ENCODE measurements around the gene C1R. TPM values are rescaled to one million over a fixed set of nuclear protein-coding genes. Genes with fewer than 3 reads are reported as not detected.
A peak's percentile ranks its signal among the peaks of the same experiment; 100 is the strongest.
"Not testable (repeated sequence)": the region's sequence is repeated elsewhere in the genome, so short reads cannot be mapped to it uniquely, and the experiment has no call there.

Gene C1R
- polyA plus RNA-seq, 1 donor: 140 TPM

- no peak for DNase-seq
Measured at GRCh38 chr12:7118881-7119280, 26.6 kb upstream of the C1R start.

- DNase-seq: no peak
Measured at GRCh38 chr12:7117670-7118069, 25.4 kb upstream of the C1R start.

GRCh38 chr12:7116916-7117315 is 24.7 kb upstream of the C1R start:
- no peak for DNase-seq

GRCh38 chr12:7116196-7116595 is 24.0 kb upstream of the C1R start:
- DNase-seq: no peak

GRCh38 chr12:7114851-7115250 is 22.6 kb upstream of the C1R start:
- no peak for DNase-seq

GRCh38 chr12:7114008-7114407 is 21.8 kb upstream of the C1R start:
- DNase-seq: no peak

GRCh38 chr12:7113389-7113871 is 21.2 kb upstream of the C1R start:
- no peak for DNase-seq

- DNase-seq: peak; percentile 79
Measured at GRCh38 chr12:7112041-7112440, 19.8 kb upstream of the C1R start.

GRCh38 chr12:7110661-7111060 is 18.4 kb upstream of the C1R start:
- no peak for DNase-seq

- no peak for DNase-seq
Measured at GRCh38 chr12:7109572-7109920, 17.3 kb upstream of the C1R start.

GRCh38 chr12:7108796-7109571 is 16.7 kb upstream of the C1R start, which contains the start of gene C1RL:
TSS of gene C1RL (minus strand) at chr12:7109214. CDS start at chr12:7109180, 34 bp downstream.
- DNase-seq: peak; percentile 91

GRCh38 chr12:7108003-7108795 is 16.0 kb upstream of the C1R start:
- DNase-seq: peak; percentile 62

- DNase-seq: no peak
Measured at GRCh38 chr12:7107636-7108002, 15.4 kb upstream of the C1R start.

GRCh38 chr12:7107181-7107580 is 14.9 kb upstream of the C1R start:
- DNase-seq: not testable (repeated sequence)

- no peak for DNase-seq
Measured at GRCh38 chr12:7106082-7106481, 13.8 kb upstream of the C1R start.

GRCh38 chr12:7103837-7104584 is 11.8 kb upstream of the C1R start:
- no peak for DNase-seq

GRCh38 chr12:7102582-7102981 is 10.3 kb upstream of the C1R start:
- DNase-seq: no peak

- no peak for DNase-seq
Measured at GRCh38 chr12:7101694-7102131, 9.5 kb upstream of the C1R start.

GRCh38 chr12:7101047-7101693 is 8.9 kb upstream of the C1R start:
- DNase-seq: no peak

GRCh38 chr12:7100239-7100638 is 8.0 kb upstream of the C1R start:
- DNase-seq: no peak

- no peak for DNase-seq
Measured at GRCh38 chr12:7099290-7099996, 7.2 kb upstream of the C1R start.

- no peak for DNase-seq
Measured at GRCh38 chr12:7096979-7097378, 4.7 kb upstream of the C1R start.
